ENCODE measurements around the gene NFIA.
"Not testable (repeated sequence)": the region's sequence is repeated elsewhere in the genome, so short reads cannot be mapped to it uniquely, and the experiment has no call there.

The NFIA gene

DNA sequence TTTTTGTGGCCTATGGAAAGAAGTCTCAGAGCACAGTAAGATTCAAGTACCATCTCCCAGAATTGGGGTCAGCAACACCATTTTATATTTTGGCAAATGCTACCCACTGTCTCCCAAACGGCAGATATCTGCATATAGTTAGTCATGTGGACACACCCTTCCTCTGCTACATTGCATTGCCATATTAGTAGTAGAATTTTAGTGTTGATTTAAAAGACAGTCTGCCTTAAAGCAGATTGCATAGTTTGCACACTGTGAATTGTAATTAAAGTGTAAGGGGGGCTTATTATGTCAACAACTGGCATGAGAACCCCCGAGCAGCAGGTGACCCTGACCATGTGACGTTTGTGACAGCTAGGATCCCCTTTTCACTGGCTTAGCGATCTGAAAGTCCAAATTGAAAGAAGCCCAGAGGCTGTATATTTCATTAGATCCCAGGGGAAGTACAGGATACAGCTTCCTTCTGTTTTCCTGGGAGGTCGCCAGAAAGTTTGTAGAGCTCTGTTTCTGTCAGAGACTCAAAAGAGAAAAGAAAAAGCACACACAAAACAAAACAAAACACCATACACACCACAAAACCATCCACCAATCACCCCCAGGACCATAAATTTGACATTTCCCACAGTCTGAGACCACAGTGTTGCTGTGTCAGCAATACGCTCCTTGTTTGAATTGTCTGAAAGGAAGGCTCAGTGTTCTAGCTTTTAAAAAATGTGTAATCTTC lies 172.4 kb downstream of the NFIA start:
- no peak for DNase-seq

DNA sequence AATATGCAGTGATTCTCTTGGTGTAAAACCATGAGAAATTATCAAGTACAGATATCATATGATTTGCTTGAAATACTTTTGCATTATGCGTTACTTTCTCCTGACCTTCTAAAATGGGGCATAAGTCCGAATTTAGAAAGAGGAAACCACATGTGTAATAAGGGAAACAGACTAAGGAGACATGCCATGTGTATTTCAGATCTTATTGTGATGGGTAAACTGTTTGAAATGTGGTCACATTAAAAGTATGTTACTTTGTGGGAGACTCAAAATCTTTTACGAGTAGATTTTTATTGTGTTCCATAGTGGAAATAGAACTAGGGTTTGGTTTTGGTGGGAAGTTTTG lies 173.0 kb downstream of the NFIA start:
- DNase-seq: no peak

DNA sequence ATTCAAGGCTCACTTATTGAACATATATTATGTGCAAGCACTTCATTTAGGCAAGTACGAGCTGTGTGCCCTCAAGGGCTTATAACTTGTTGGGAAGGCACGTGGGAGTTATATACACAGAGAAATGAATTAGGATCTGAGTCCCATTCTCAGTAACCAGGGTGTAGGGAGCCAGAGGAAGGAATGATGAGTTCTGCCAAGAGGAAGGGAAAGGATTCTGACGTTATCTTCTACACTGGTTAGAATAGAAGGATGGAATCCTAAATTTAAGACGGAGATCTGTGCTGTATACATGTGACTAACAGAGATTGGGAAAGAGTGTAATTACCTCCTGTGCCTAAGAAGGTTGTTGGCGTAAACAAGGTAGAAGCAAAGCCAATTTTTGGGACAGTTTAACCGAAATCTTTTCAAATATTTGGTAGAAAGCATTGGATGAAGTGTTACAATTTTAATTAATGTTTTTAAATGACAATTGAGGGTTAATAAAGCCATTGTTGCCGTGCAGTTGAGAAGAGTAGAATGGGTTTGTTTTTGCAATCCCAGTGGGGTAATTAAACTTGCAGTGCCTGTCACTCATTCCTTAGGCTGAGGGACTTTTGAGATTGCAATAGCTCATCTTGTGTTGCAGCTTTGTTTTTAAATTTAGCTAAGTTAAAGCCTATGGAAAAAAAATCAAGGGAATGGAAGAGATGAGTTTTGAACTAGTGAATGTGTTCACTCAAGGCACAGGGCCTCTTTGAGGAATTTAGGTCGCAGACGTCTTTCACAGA lies 177.2 kb downstream of the NFIA start:
- no peak for DNase-seq

DNA sequence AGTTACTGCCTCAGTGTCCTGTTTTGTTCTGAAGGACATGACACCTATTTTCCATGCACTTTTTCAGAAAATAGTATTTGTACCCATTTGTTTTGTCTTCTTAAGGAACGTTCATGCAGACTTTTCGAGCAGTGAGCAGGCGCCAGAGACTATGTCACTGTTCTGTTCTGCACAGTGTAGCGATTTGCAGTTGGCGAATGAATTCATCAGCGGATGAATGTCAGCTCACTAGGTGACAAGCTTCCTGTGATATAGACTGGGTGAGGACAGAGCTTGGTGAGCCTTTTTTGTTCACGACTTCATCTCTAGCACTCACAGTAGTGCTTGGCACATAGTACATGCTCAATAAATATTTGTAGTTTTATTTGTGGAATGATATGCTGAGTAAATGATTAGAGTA lies 177.8 kb downstream of the NFIA start:
- DNase-seq: no peak

DNA sequence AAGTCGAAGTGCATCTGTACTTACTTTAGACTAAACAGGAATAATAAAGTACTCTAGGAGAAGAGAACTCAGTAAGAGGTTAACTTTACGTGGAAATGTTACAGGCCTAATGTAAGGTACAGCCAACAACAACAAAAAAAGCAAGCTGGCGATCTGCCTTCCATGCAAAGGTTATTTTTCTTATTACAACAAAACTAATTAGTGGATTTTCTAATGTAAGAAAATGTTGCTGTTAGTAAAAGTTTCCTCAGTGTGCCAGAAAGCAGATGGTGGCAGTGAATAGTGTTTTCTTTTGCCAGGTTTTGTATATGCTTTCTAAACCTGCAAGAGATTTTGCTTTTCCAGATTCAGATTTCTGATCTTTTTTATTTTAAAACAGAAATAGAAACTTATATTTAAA lies 179.2 kb downstream of the NFIA start:
- DNase-seq: no peak

DNA sequence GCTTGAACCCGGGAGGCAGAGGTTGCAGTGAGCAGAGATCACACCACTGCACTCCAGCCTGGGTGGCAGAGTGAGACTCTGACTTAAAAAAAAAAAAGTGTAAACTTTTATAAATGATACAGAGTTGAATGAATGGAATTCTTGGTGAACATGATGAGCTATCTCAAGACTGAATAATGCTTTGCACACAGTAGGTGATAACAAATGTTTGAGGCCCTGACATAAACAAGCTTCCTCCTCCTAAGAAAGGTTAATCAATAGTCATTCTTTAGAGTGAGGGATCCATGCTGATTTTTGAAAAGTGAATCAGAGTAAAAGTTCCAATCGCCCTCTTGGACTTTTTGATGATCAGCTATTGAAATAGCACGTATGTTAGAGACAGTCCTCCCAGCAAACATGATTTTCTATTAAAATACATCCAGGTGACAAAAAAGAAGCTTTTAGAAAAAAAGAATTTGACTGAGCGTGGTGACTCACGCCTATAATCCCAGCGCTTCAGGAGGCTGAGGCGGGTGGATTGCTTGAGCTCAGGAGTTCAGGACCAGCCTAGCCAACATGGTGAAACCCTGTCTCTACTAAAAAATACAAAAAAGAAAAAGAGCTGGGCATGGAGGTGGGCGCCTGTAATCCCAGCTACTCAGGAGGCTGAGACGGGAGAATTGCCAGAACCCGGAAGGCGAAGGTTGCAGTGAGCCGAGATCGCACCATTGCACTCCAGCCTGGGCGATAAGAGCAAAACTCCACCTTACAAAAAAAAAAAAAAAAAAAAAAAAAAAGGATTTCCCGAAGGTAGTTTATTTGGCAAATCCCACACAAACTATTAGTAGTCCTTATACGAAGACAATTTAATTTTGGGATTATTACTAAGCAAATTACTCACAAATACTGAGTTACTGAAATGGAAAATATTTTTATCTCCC lies 181.8 kb downstream of the NFIA start:
- DNase-seq: no peak

DNA sequence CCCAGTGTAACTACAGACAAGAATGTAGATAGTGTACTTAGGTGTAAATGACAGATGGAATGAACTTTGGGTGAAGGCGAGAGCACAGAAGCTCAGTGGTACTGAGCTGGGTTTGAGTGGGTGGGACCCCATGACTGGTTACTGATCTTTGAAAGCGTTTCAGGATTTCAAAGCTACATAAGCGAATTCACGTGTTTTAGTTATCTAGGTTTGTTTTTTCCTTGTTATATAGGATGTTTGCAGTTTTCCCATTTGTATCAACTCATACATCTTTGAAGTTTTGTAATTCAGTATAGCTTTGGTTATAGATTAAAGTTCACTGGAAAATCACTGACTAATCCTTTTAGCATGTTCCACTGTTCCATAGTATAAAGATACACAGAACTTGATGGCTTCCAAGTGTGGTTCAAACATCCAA lies 182.5 kb downstream of the NFIA start:
- DNase-seq: no peak

DNA sequence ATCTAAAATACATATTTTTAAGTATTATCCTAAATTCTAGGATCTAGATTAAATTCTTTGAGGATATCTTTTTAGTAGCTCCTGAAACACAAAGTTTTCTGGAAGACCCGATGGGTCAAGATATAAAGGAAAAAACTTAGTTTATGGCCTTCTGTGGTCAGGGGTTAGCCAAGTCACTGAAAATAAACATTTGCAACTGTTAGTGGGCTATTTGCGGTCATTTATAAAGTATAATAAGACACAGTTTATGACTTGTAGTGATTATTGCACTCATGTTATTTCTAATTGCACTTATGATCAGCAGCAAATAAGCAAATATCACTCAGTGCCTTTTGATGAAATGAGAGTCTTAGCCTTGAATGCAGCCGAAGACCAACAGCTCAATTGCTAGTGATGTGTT lies 183.3 kb downstream of the NFIA start:
- DNase-seq: no peak

DNA sequence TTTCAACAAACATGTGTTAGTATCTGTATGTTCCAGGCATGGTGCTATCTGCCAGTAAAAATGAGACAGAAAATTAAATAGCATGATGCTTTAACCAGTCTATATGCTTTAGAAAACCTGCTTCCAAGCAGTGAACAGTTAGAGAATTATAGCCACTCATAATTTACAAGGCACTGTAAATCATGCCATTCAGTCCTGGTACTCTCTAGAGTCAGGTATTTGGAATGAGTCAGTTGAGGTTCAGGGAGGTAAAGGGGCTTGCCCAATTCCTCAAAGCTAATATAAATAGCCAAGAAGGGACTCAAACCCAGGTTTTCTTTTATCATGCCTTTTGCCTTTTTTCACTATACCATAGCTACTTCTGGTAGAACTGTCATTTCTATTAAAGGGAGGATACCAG lies 184.4 kb downstream of the NFIA start:
- DNase-seq: no peak

DNA sequence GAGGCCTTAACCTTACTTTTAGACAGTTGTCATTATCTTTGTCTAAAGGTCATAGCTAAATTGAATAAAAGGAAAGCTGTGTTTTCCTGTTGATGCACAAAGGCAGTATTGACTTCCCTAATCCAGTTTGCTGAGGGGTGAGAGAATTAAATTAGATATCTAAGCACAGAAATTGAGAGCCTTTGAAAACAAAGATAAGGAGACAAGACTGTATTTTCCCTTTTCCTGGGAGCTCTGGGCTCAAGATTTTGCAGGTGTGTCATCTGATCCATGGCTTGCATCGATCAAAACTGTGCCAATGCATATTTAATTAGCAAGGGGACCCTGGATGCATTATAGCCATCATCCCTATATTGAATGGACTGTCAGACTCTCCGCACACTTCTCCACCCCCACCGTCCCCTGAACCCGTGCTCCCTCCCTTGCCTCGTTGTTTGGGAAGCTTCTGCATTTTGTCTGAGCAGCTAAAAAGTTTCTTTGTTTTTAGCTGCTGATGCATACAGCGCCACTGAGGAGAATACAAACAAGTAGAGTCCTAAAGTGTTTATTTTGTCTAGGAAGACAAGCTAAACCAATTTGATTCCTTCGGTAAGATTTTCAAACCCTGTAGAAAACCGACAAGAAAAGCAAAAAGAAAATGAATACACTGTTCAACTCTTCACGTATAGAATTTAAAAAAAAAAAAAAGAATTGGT lies 186.3 kb downstream of the NFIA start:
- DNase-seq: no peak

DNA sequence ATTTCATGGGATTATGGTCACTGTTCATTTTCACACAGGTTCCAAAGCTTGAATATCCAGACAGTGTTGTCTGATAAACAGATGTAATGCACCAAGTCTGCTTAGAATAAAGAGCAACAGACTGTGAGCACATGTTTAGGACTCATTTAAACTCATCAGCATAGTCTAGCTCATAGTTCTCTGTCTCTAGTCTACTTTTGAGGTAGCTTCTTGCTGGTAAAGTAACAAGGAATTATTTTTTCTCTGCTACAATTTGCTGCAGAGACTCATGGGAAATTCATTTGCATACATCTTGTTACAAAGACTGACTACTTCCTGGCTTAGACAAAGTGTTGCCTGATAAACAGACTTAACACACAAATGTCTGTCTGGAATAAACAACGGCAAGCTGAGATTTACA lies 187.2 kb downstream of the NFIA start:
- DNase-seq: no peak

DNA sequence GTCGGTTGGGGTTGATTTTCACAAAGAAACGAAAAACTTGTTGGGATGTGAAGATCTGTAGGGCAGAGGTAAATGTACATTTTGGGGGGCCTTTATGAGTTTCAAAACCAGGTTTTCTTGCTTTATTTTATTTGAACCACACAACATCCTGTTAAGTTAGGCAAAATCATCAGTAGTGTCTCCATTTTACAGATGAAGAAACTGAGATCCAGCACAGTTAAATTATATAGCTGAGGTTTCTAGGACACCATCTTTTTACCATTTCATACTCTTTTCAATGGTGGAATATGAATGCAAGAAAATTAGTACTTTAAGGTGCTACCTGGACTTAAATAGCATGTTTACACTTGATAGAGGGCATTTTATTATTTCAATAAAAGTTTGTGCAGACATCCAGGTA lies 187.7 kb downstream of the NFIA start:
- DNase-seq: no peak

DNA sequence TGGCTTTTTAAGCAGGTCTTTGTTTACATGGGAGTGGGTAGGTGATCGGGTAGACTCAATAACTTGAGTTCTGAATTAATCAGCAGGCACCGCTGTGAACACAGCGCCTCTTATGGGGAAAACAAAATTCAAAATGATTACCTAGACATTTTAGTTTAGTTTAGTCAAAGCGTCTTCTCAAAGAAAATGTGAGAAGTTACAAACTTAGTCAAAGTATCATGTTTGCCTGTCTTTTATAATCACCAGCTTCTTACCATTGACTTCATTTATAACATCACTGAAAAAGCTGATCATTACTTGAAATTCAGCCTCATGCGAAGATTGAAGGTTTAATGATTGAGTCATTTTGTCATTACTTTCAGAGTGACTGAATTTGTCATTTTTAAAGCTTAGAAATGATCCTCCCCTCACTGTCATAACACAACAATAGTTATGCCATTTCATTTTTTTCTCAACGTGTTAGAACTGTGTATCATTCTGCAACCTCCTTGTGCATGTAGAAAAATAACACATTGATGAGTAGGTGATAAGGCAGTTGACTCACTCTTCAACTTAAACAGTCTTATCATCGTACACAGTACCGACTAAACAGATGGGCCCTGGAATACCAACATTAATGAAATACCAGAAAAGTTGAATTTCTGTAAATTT lies 188.5 kb downstream of the NFIA start:
- DNase-seq: no peak

DNA sequence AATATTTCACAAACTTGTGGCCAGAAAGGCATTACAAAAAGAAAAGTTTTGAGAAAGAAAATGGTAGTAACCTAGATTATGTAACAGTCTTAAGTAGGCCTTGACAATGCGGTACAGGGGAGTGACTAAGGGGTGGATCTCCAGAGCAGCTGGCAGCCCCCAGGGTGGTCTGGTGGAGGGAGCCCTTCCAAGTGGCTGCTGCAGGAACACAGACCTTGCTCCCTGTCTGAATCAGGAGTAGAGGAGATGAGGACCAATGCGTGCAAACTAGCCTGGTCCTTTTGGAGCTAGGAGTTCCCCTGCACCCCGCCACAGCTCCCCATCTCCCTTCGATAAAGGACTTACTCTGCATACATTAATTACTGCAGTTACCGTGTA lies 189.0 kb downstream of the NFIA start:
- DNase-seq: peak in 1 of 2 experiments; percentile 65

DNA sequence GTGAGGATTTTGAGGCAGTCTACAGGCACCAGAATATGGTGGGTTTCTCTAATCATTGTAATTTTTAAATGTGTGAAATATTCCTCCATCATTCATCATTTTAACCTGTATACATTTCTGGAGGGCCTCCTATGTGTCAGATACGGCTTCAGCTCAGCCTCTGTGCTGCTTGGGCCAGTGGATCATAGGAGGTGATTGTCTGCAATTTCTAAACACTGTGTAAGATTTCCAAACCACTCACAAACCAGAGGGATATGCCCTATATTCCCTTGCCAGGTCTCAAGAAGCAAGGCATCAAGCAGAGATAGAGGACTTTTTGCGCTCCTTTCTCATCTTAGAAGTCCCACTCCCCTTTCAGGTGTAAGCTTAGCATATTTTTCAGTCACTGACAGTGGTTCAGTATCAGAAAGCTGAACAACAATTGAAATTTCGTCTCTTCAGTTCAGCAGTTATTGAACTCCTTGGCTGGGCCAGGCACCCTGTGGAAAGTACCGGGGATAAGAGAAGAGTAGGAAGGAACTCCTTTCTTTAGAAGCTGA lies 190.9 kb downstream of the NFIA start:
- no peak for DNase-seq

DNA sequence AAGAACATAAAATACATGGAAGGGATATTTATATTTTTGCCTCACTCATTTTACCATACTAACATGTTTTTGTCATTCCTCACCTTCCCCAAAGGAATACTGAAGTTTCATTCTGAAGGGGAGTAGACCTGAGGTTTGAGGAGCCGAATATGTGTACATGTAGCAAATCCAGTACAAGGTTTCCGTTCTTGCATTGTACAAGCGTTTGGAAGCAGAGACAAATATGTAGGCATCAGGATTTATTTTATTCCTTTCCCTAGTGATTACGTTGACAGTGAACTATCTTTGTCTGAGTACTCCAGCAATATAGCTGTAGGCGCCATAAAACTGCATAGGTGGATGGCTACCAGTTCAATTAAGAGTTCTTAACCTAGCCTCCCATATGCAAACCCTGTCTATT lies 191.5 kb downstream of the NFIA start:
- DNase-seq: peak in 1 of 2 experiments; percentile 29

DNA sequence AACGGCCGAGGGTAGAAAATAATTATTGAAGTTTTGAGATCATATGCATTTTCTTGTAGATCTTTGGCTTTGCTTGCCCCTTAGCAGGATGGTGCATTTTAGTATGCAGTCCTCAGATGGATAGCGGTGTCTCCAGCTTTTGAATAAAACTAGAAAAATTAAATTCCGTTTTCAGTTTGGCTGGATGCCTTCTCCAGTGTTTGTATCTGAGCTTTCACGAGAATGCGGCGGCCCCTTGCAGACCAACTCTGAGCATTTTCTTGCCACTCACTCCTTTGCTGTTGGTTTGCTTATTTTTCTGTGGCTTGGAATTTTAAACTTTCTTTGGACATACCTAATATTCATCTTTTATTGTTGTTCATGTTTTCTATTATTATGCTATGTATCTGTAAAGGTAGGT lies 192.6 kb downstream of the NFIA start:
- DNase-seq: no peak

DNA sequence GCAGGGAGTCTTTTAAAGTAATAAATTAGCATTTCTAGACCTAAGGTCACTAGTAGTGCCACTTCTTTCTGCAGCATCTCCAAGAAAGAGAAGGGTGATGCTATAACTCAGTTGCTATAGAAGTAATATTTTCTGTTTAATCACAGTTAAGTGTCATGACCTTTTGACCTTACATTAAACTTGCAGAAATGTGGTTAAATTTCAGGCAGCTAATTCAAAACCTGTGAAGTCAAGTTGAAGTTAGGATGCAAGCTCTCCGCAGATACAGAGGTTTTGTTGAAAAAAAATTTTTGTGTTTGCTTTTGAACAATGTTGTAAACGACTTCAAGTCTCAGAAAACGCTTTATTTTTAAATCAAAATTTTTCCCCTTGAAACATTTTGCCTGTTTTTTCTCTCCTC lies 193.9 kb downstream of the NFIA start:
- DNase-seq: no peak

DNA sequence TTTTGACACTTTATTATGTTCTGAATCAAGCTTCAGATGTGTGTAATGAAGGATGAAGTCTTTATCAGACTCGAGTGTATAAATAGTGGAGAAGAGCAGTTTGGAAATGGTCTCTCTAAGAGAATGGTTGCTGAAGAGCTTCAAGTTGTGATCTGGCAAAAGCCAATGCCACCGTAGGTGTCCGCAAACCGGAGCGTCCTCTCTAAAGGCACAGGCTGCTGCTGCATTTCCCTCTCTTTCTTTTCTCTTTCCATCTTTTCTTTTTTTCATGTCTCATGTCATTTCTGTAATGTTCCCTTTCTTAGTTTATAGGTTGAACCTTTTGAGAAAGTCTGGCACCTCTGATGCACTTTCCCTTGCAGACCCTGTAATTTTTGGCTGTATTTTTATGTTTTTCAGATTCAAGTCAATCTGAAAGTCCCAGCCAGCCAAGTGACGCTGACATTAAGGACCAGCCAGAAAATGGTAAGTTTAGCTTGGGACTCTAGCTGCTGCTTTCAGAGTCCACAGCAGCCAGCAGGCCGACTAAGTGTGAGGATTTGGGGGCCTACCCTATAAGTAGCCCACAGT lies 194.8 kb downstream of the NFIA start:
- peak in 1 of 2 experiments; percentile 53 for DNase-seq

DNA sequence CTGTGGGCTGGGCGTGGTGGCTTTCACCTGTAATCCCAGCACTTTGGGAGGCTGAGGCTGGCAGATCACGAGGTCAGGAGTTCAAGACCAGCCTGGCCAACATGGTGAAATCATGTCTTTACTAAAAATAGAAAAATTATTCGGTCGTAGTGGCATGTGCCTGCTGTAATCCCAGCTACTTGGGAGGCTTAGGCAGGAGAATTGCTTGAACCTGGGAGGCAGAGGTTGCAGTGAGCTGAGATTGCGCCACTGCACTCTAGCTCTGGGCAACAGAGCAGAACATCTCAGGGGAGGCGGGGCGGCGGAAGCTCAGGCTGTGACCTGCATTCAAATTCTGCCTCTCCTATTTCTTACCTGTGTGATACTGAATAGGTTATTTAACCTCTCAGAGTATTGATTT lies 196.1 kb downstream of the NFIA start:
- DNase-seq: not testable (repeated sequence)

DNA sequence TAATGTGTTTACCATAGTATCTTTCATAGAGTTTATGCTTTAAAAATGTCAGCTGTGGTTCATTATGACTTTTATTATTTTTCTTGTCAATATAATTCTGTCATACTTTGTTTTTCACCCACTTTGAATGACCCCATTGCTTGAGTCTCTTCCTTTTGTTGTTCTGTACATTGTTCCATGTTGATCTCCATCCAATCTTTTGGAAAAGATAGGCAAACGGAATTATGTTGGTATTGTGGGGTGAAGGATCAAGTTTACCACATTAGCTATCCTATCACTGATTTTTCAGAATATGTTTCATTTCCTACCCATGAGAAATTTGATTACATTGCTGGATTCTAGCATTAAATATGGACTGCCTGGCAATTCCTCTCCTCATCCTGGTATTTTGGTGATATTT lies 196.6 kb downstream of the NFIA start:
- no peak for DNase-seq

DNA sequence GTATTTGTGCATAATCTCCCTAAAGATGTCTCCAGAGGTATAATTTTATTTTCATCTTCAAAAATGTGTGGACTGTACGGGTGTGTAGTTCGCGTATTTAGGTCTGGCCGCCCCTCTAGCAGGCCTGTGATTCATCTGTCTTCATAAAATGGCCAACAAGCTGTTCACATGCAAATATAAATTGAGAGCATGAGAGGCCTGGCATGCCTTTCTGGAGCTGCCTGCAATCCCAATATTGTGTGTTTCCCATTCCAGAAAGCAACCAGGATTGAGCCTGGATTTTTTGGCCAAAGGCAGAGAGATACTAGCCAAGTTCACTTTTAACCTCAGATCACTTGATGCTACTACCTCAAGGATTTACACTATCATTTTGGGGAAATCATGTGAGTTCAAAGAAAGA lies 197.2 kb downstream of the NFIA start:
- peak; percentile 64 to 80 for DNase-seq

Measured in cerebellar nuclear complex (tissue), 1 donor.